SKM-1 (cell line): ENCODE data around the gene TEN1.
"Not testable (repeated sequence)": the region's sequence is repeated elsewhere in the genome, so short reads cannot be mapped to it uniquely, and the experiment has no call there.

Experiments
- DNase-seq: peaks from one replicate; lab custom pipeline; 2025; ENCODE audit not compliant: unreplicated experiment; lab: John Stamatoyannopoulos, UW

Gene TEN1

DNA sequence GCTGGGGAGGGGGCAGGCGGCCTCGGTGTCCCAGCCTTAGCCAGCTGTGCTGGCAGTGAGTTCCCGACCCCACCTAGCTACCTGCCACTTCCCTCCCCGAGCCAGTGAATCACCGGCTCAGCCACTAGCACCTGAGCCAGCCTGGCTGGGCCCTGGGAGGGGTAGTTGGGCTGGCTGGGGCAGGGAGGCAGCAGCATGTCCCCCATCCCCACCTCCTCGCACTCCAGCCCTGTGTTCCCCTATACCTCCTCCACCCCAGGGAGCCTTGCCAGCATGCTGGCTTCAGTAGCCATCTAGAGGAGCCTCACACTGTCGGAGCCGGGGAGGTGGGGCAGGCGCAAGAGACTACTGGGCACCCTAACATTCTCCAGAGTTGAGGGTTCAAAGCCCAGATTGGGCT, 45.3 kb downstream of the TEN1 start:
- DNase-seq, result no peak

- no peak for DNase-seq
Measured at GRCh38 chr17:76025294-76025693, 46.3 kb downstream of the TEN1 start.

DNA sequence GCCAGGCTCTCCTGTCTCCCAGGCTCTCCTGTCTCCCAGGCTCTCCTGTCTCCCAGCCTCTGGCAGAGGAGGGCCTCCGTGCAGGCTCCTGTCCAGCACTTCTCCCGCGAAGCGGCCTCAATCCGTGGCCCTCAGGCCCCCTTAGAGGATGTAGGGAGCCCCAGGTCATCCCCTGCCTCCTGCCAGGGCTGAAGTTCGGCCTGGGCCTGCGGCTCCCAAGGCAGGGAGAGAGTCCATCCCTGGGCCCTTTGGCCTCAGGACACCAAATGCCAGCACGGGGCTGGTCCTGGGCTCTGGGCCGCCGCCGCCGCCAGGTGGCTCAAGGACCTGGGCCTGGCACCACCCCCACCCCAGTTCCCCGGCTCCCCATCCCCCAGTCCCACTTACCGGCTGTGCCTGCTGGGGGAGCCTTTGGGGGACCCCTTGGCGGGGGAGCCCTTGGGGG, 47.7 kb downstream of the TEN1 start:
- no peak for DNase-seq

- DNase-seq, result no peak
Measured at GRCh38 chr17:76027159-76027839, 48.3 kb downstream of the TEN1 start, which contains the start of gene EVPL. Gene EVPL, minus strand, starts transcription at chr17:76027306. Its CDS starts 108 bp downstream, at chr17:76027198.

DNA sequence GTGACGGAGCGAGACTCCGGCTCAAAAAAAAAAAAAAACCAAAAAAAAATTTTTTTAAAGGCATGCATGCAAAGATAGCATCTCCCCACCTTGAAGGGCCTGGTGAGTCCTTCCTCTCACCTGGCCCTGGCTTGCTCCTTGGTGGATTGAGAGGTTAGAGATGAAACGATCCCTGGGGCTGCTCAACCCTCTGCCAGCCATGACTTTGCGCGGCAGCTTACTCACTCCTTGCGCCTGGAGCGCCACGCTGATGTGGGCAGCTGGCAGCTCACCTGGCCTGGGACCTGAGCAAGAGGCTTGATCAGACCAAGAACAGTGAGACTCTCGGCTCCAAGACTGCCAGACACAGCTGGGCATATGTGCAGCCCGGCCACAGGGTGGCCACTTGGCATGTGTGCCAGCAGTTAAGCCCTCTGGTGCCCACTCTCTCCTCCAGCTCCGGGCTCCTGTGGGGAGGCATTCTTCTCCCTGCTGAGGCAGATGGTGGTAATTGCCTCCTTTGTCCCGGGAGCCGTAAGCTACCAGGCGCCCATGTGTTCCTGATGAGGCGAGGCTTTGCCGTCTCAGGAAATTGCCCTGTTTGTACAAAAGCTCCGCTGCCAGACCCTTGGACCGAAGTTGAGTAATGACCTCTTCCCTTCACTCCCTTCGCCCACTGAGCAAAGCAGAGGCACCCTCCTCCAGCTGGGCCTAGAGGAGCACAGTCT, 53.2 kb downstream of the TEN1 start:
- no peak for DNase-seq

- no peak for DNase-seq
Measured at GRCh38 chr17:76032780-76033108, 53.7 kb downstream of the TEN1 start.

DNA sequence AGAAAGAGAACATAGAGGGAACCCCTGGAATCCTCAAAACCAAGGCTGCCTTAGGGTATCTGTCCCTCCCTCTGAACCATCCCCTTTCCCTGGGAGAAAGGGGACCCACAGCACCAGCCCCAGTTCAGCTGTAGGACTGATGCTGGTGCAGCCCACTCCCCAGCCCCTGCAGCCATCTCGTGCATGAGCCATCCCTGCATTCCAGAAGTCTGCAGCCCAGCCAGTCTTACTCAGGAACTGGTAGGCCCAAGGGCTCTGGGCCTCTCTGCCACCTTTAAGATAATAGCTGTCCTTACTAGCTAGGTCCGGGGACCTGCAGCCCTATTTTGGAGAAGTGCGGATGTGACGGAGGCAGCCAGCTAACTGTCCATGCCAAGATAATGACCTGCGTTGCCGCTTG, 54.1 kb downstream of the TEN1 start:
- DNase-seq, result no peak

GRCh38 chr17:76034428-76035350, 55.6 kb downstream of the TEN1 start:
- no peak for DNase-seq

- no peak for DNase-seq
Measured at GRCh38 chr17:76036497-76037261, 57.6 kb downstream of the TEN1 start.

GRCh38 chr17:76038050-76038449, 59.0 kb downstream of the TEN1 start:
- DNase-seq, result no peak

DNA sequence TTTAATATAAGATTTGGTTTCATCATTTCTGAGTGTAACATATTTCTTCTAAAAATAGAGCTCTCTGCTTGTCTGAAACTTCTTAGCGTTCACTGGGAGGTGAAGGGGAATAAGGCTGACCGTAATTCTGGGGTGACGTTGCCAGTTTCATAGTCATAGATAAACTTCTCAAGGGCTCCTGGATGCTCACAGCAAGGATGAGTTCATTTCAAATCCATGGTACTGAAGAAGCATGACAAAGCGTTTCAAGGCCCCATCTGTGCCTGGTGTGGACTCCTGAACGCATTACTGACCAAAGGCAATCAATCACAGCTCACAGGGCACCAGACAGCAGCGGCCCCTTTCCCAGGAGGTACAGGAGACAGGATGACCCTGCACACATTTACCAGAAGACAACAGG, 60.1 kb downstream of the TEN1 start:
- no peak for DNase-seq

DNA sequence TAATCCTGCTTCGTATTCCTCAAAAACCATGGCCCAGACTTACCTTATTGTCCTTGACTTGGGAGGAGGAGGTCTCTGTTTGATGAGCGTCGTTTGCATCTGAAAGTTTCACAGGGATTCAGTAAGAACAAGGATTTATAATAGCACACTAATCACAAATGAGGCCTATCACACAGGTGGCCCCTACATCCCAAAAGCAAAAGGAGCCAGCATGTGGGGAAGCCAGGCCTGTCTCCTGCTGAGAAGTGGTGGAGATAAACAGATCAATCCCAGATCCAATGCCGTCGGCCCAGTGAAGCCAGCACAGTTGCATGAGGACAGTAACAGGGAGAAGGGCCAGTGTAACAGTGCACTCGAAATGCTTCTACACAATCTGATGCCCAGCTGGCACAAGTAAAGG, 61.3 kb downstream of the TEN1 start:
- no peak for DNase-seq

- DNase-seq, result not testable (repeated sequence)
Measured at GRCh38 chr17:76042868-76043267, 63.8 kb downstream of the TEN1 start.

GRCh38 chr17:76044475-76045007, 65.5 kb downstream of the TEN1 start:
- DNase-seq, result not testable (repeated sequence)

- no peak for DNase-seq
Measured at GRCh38 chr17:76046064-76046463, 67.0 kb downstream of the TEN1 start.

- no peak for DNase-seq
Measured at GRCh38 chr17:76048025-76048605, 69.1 kb downstream of the TEN1 start.

GRCh38 chr17:76048711-76049110, 69.7 kb downstream of the TEN1 start:
- no peak for DNase-seq

GRCh38 chr17:76049239-76049638, 70.2 kb downstream of the TEN1 start:
- no peak for DNase-seq

DNA sequence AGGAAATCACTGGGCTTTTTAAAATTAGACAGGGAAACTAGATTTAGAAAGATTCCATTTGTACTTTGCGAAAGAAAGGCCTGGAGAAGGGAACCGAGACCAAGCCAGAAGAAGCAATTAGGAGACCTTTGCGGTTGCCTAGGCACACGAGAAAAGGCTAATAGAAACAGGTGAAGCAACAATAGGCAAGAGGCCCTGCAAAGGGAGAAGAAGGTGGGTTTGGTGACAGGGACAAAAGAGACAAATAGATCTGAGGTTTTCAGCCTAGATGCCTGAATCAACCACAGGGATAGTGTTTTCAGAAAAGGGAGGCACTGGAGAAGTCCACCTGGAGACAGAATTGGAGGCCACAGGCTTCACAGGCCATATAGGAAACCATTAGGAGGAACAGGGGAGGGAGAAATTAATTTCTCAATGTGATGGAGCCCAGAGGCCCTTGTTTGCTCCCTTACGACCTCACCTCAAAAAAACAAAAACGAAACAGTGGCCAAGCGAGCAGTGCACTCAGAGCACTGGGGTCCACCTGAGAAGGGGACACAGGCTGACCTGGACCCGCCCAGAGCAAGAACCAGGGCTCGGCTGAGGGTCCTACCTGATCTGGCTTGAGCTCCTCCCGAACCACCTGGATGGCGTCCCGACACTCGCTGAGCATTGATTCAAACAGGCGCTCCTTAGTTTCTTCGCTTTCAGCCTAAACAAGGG, 70.9 kb downstream of the TEN1 start:
- DNase-seq, result no peak
